ENCODE results near the gene POLD4. TPM values are rescaled to one million over a fixed set of nuclear protein-coding genes. Genes with fewer than 3 reads are reported as not detected.

POLD4 gene
- total RNA-seq, 1 donor from 2014 or later, result 19.8 TPM

DNA sequence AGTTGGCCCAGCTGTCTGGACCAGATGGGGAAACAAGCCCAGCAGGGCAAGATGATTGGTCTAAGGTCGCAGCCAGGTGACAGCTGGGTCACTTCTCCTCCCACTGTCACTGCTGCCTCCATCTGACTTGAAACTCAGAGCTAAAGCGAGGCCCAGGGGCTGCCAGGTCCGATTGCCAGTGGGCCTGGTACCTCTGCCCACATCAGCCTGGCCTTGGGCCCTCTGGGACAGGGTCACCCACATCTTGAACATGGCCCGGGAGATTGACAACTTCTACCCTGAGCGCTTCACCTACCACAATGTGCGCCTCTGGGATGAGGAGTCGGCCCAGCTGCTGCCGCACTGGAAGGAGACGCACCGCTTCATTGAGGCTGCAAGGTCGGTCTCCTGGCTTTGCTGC lies 44.2 kb downstream of the POLD4 start:
- H3K9me3 Mint-ChIP-seq (ENCODE audit: low read depth), result no peaks in the 10 kb centered on the region
- H3K36me3 Mint-ChIP-seq (ENCODE audit: insufficient read depth), result no peaks in the 10 kb centered on the region
- peaks cover 6% of the 10 kb centered on the region for H3K4me1 Mint-ChIP-seq (ENCODE audit: low read depth)
- no peak overlapping the region for H3K4me3 Mint-ChIP-seq (ENCODE audit: low read depth)
- no peak overlapping the region for H3K27ac Mint-ChIP-seq
- H3K27me3 Mint-ChIP-seq, result no peaks in the 10 kb centered on the region
- DNase-seq (ENCODE audit: low spot score, unreplicated experiment), result no peak
- TF ChIP-seq, protein P1, sequence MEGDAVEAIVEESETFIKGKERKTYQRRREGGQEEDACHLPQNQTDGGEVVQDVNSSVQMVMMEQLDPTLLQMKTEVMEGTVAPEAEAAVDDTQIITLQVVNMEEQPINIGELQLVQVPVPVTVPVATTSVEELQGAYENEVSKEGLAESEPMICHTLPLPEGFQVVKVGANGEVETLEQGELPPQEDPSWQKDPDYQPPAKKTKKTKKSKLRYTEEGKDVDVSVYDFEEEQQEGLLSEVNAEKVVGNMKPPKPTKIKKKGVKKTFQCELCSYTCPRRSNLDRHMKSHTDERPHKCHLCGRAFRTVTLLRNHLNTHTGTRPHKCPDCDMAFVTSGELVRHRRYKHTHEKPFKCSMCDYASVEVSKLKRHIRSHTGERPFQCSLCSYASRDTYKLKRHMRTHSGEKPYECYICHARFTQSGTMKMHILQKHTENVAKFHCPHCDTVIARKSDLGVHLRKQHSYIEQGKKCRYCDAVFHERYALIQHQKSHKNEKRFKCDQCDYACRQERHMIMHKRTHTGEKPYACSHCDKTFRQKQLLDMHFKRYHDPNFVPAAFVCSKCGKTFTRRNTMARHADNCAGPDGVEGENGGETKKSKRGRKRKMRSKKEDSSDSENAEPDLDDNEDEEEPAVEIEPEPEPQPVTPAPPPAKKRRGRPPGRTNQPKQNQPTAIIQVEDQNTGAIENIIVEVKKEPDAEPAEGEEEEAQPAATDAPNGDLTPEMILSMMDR (IDR thresholded peaks at IDR 0.05; ENCODE audit: unreplicated experiment), result no peak

DNA sequence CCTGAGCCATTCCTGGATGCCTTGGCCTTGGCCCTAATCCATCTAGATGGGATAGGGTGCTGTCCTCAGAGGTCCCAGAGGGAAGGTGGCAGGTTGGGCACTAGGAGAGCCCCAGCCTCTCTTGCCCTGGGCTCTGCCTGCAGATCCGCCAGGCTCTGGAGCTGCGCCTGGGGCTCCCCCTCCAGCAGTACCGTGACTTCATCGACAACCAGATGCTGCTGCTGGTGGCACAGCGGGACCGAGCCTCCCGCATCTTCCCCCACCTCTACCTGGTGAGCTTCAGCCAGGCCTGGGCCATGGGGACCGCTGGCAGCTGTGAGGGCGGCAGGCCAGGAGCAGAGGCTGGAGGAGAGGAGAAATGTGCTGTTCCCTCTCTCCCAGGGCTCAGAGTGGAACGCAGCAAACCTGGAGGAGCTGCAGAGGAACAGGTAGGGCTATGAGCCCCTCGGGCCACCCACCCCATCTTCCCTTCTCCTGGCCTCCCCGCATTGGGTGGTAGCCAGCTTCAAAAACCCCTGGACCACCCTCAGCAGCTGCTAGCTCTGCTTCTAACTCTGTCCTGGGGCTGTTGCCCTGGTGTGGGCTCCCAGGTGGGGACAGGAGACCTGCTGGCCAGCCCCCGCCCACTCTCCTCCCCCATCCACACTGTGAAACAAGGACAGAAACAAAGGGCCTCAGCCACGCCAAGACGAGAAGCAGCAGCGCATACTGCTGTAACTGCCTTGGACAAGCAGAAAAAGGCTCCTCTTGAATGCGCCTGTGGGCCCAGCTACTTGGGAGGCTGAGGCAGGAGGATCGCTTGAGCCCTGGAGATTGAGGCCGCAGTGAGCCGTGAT lies 45.1 kb downstream of the POLD4 start:
- peaks cover 6% of the 10 kb centered on the region for H3K4me1 Mint-ChIP-seq (ENCODE audit: low read depth)

DNA sequence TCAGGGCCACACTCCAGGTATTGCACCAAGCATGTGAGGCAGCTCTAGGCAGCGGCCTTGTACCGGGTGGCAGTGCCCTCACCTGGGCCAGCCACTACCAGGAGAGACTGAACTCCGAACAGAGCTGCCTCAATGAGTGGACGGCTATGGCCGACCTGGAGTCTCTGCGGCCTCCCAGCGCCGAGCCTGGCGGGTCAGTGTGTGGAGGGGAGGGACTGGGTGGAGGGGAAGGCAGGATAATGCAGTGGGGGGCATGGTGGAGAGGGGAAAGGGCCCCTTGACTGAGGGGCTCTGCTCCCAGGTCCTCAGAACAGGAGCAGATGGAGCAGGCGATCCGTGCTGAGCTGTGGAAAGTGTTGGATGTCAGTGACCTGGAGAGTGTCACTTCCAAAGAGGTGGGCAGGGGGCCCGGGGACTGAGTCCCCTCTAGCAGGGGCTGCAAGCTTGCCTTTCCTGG lies 45.8 kb downstream of the POLD4 start:
- TF ChIP-seq, protein P1 (IDR thresholded peaks at IDR 0.05; ENCODE audit: unreplicated experiment), result no peak
- H3K4me3 Mint-ChIP-seq (ENCODE audit: low read depth), result no peak overlapping the region
- no peaks in the 10 kb centered on the region for H3K36me3 Mint-ChIP-seq (ENCODE audit: insufficient read depth)
- no peak for DNase-seq (ENCODE audit: low spot score, unreplicated experiment)
- no peaks in the 10 kb centered on the region for H3K9me3 Mint-ChIP-seq (ENCODE audit: low read depth)
- no peak overlapping the region for H3K27ac Mint-ChIP-seq
- H3K4me1 Mint-ChIP-seq (ENCODE audit: low read depth), result peaks cover 8% of the 10 kb centered on the region
- no peaks in the 10 kb centered on the region for H3K27me3 Mint-ChIP-seq

More for the DNA sequence above, 45.1 kb downstream of the POLD4 start:
- TF ChIP-seq, protein P1 (IDR thresholded peaks at IDR 0.05; ENCODE audit: unreplicated experiment), result no peak
- H3K27me3 Mint-ChIP-seq, result no peaks in the 10 kb centered on the region
- no peak for DNase-seq (ENCODE audit: low spot score, unreplicated experiment)
- H3K36me3 Mint-ChIP-seq (ENCODE audit: insufficient read depth), result no peaks in the 10 kb centered on the region
- H3K9me3 Mint-ChIP-seq (ENCODE audit: low read depth), result no peaks in the 10 kb centered on the region
- no peak overlapping the region for H3K27ac Mint-ChIP-seq
- H3K4me3 Mint-ChIP-seq (ENCODE audit: low read depth), result no peak overlapping the region

DNA sequence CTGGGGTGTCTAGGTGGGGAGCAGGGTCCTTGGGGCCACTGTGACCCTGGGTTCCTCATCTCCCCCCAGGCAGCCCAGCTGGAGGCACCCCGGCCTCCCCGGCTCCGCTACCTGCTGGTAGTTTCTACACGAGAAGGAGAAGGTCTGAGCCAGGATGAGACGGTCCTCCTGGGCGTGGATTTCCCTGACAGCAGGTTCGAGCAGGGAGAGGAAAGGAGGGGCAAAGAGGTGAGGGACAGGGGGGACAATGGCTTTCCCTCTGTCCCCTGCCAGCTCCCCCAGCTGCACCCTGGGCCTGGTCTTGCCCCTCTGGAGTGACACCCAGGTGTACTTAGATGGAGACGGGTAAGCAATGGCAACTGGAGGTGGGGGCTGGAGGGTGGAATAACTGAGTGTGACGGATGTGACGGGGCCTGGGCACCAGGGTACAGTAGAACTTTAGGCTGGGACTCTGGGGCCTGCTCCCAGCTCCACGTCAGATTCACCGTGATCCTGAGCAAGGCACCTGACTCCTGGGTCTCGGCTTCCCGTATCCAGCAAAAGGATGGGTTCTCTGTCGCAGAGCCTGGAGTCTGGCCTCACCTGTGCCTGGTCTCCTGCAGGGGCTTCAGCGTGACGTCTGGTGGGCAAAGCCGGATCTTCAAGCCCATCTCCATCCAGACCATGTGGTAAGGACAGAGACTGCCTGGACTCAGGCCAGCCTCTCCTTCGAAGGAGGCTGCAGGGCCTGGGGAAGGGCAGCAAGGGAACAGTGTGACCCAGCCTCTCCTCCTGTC lies 46.4 kb downstream of the POLD4 start:
- no peaks in the 10 kb centered on the region for H3K36me3 Mint-ChIP-seq (ENCODE audit: insufficient read depth)
- TF ChIP-seq, protein P1 (IDR thresholded peaks at IDR 0.05; ENCODE audit: unreplicated experiment), result no peak
- H3K4me3 Mint-ChIP-seq (ENCODE audit: low read depth), result no peak overlapping the region
- no peak for DNase-seq (ENCODE audit: low spot score, unreplicated experiment)
- H3K27ac Mint-ChIP-seq, result no peak overlapping the region
- H3K9me3 Mint-ChIP-seq (ENCODE audit: low read depth), result no peaks in the 10 kb centered on the region
- H3K4me1 Mint-ChIP-seq (ENCODE audit: low read depth), result peaks cover 10% of the 10 kb centered on the region
- H3K27me3 Mint-ChIP-seq, result no peaks in the 10 kb centered on the region

DNA sequence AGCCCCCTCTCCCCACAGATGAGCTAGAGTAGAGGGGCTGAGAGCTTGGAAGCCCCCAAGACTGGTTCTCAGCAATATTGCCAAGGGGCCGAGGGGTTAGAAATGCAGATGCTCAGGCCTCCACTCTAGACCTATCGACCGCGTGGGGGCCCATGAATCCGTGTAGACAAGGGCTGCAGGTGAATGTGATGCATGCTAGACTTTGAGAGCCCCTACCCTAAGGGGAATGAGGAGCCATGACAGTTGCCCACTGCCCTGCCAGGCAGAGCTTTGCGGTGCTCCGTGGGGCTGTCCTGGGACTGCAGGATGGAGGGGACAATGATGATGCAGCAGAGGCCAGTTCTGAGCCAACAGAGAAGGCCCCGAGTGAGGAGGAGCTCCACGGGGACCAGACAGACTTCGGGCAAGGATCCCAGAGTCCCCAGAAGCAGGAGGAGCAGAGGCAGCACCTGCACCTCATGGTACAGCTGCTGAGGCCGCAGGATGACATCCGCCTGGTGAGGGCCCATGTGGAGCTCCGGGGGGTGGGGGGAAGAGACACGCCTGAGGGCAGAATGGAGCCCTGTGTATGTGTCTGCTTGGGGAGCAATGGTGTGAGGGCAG lies 48.7 kb downstream of the POLD4 start:
- Mint-ChIP-seq H3K4me3 (ENCODE audit: low read depth) (peak overlapping the region; percentile 67), H3K36me3 (ENCODE audit: insufficient read depth) (no peaks in the 10 kb centered on the region), H3K4me1 (ENCODE audit: low read depth) (peaks cover 10% of the 10 kb centered on the region), H3K9me3 (ENCODE audit: low read depth) (no peaks in the 10 kb centered on the region), H3K27me3 (no peaks in the 10 kb centered on the region), H3K27ac (no peak overlapping the region)
- TF ChIP-seq, protein P1 (IDR thresholded peaks at IDR 0.05; ENCODE audit: unreplicated experiment), result no peak
- DNase-seq (ENCODE audit: low spot score, unreplicated experiment), result no peak

Measured in progenitor cell of endocrine pancreas (in vitro differentiated cells).